HepG2 (cell line): ENCODE measurements around the gene ATP1A2. TPM values are rescaled to one million over a fixed set of nuclear protein-coding genes. Genes with fewer than 3 reads are reported as not detected.
A peak's percentile ranks its signal among the peaks of the same experiment; 100 is the strongest.

Source experiments
- ATAC-seq: fragments of 200-7000 bp; cut with Tn5 transposase; 3 replicates; pipeline ENCODE4 v1.9.1; 2020; ENCODE audit warnings: mild to moderate bottlenecking, moderate library complexity
- BruUV-seq: library from RNA; stranded (reverse); fragments of 400-500 nt; replicated peaks from 2 replicates; lab custom pipeline; 2021; lab: Mats Ljungman, UMichigan
- CTCF ChIA-PET: fragments of 300-600 bp; formaldehyde crosslinking; extraction: SDS; loops from one replicate; lab custom pipeline; 2021; ENCODE audit warnings: low total read pairs, inconsistent platforms, low intra/inter-chr PET ratio; lab: Yijun Ruan, JAX
- POLR2A ChIA-PET: fragments of 350-600 bp; sonication (Branson Sonifier 250); formaldehyde crosslinking; loops from one replicate; lab custom pipeline; 2020; ENCODE audit warnings: antibody characterized with exemption, inconsistent platforms; lab: Yijun Ruan, JAX
- DNase-seq: peaks from one replicate; pipeline ENCODE4 v3.0.0-alpha.2; 2015; ENCODE audit warnings: low spot score
- FAIRE-seq: peaks from 3 replicates; lab custom pipeline; 2011; peaks lifted over from hg19 to GRCh38; lab: Jason Lieb, UNC
- H2AFZ ChIP-seq: one replicate; pipeline ENCODE4 v1.6.1; 2011; ENCODE audit warnings: low read length, inconsistent platforms
- H3K27ac ChIP-seq: fragments of 300-600 bp; 3 replicates; pipeline ENCODE4 v1.8.0; 2011; ENCODE audit warnings: mixed run types, mild to moderate bottlenecking, mixed read lengths, low read length, inconsistent platforms; ENCODE audit not compliant: insufficient read depth; ENCODE audit errors: extremely low read length
- H3K27me3 ChIP-seq, 2 experiments: fragments of 200-600 bp in 1 of 2; 2 replicates in 1 of 2; 3 replicates in 1 of 2; pipeline versions ENCODE4 v1.6.0 to v1.8.0; 2011; ENCODE audit warnings: low read length in 2 of 2, mild to moderate bottlenecking in 2 of 2, moderate library complexity in 2 of 2, inconsistent platforms in 1 of 2; ENCODE audit not compliant: insufficient read depth in 2 of 2, control insufficient read depth in 1 of 2
- H3K36me3 ChIP-seq, 2 experiments: fragments of 200-600 bp in 1 of 2; replicated peaks in 1 of 2; 2 replicates in 1 of 2; 3 replicates in 1 of 2; pipeline versions ENCODE4 v1.5.1 to v1.8.0; 2011; ENCODE audit warnings: low read length in 2 of 2, inconsistent platforms in 1 of 2; ENCODE audit not compliant: insufficient read depth in 2 of 2, control insufficient read depth in 1 of 2
- H3K4me1 ChIP-seq: 2 replicates; pipeline ENCODE4 v1.5.1; 2012; ENCODE audit warnings: low read length, inconsistent platforms; ENCODE audit not compliant: insufficient read depth
- H3K4me2 ChIP-seq: 2 replicates; pipeline ENCODE4 v1.6.0; 2011; ENCODE audit warnings: low read depth, low read length, inconsistent platforms
- H3K4me3 ChIP-seq, 3 experiments: fragments of 200-600 bp in 1 of 3; sonication (generic), shearing (Covaris generic) in 1 of 3; replicated peaks in 1 of 3; 2 replicates each; pipeline ENCODE4 v1.5.1; 2011 to 2016; ENCODE audit warnings: low read length in 3 of 3, inconsistent platforms in 2 of 3, low read depth in 2 of 3, mild to moderate bottlenecking in 2 of 3, control low read depth in 1 of 3, mixed read lengths in 1 of 3; ENCODE audit not compliant: insufficient read depth in 1 of 3
- H3K79me2 ChIP-seq: one replicate; pipeline ENCODE4 v1.6.1; 2011; ENCODE audit warnings: low read length, inconsistent platforms; ENCODE audit not compliant: insufficient read depth
- H3K9ac ChIP-seq: 2 replicates; pipeline ENCODE4 v1.6.0; 2011; ENCODE audit warnings: mild to moderate bottlenecking, low read depth, low read length, inconsistent platforms; ENCODE audit not compliant: insufficient read depth
- H3K9me3 ChIP-seq: 2 replicates; pipeline ENCODE4 v1.5.1; 2012; ENCODE audit warnings: mild to moderate bottlenecking, low read length
- H4K20me1 ChIP-seq: 2 replicates; pipeline ENCODE4 v1.6.0; 2011; ENCODE audit warnings: inconsistent platforms, mild to moderate bottlenecking, low read length, moderate library complexity; ENCODE audit not compliant: insufficient read depth
- CCAR2 ChIP-seq: fragments of 200-400 bp; formaldehyde crosslinking; optimal IDR thresholded peaks from 2 replicates; pipeline ENCODE3; 2018; ENCODE audit warnings: low read depth, mild to moderate bottlenecking, low read length, moderate library complexity
- FOXA1 ChIP-seq, 2 experiments: fragments of 450-650 bp in 1 of 2; sonication (generic) in 1 of 2; formaldehyde crosslinking in 1 of 2; IDR thresholded peaks; 2 replicates each; pipeline versions ENCODE4 v1.4.0 to v1.6.1; 2016 to 2020; ENCODE audit warnings: missing genetic modification reagents in 1 of 2
- FOXK2 ChIP-seq: fragments of 450-650 bp; IDR thresholded peaks from 2 replicates; pipeline ENCODE4 v1.6.1; 2016
- GATAD1 ChIP-seq: IDR thresholded peaks from 2 replicates; pipeline ENCODE4 v1.6.1; 2016; ENCODE audit warnings: missing genetic modification reagents, missing compliant biosample characterization
- MLXIP ChIP-seq: sonication (generic); formaldehyde crosslinking; IDR thresholded peaks from 2 replicates; pipeline ENCODE4 v1.9.0; 2021; ENCODE audit warnings: missing genetic modification reagents, borderline replicate concordance
- POGZ ChIP-seq: sonication (generic); formaldehyde crosslinking; IDR thresholded peaks from 2 replicates; pipeline ENCODE4 v1.4.0; 2020; ENCODE audit warnings: mild to moderate bottlenecking, missing genetic modification reagents
- RAD21 ChIP-seq: fragments of 450-650 bp; formaldehyde crosslinking; IDR thresholded peaks from 2 replicates; pipeline ENCODE4 v1.5.0; 2020; ENCODE audit warnings: mild to moderate bottlenecking
- SNAPC5 ChIP-seq: sonication (generic); formaldehyde crosslinking; IDR thresholded peaks from 2 replicates; pipeline ENCODE4 v1.8.1; 2023; ENCODE audit warnings: mild to moderate bottlenecking, missing genetic modification reagents, borderline replicate concordance
- STAG1 ChIP-seq: sonication (generic); formaldehyde crosslinking; IDR thresholded peaks from 2 replicates; pipeline ENCODE4 v1.4.0; 2020; ENCODE audit warnings: missing genetic modification reagents
- TFDP2 ChIP-seq: sonication (generic); formaldehyde crosslinking; IDR thresholded peaks from 2 replicates; pipeline ENCODE4 v1.4.0; 2020; ENCODE audit warnings: missing genetic modification reagents
- TRIM22 ChIP-seq: fragments of 450-650 bp; IDR thresholded peaks from 2 replicates; pipeline ENCODE4 v1.6.1; 2017
- ZKSCAN1 ChIP-seq: fragments of 150-350 bp; IDR thresholded peaks from 2 replicates; pipeline ENCODE4 v1.6.1; 2014; ENCODE audit warnings: low read length
- ZNF207 ChIP-seq: fragments of 450-650 bp; IDR thresholded peaks from 2 replicates; pipeline ENCODE4 v1.6.1; 2016; ENCODE audit warnings: antibody characterized with exemption, borderline replicate concordance
- ZNF33B ChIP-seq: sonication (generic); formaldehyde crosslinking; IDR thresholded peaks from 2 replicates; pipeline ENCODE4 v1.5.1; 2020; ENCODE audit warnings: mild to moderate bottlenecking, missing genetic modification reagents
- ZNF747 ChIP-seq: sonication (generic); formaldehyde crosslinking; IDR thresholded peaks from 2 replicates; pipeline ENCODE4 v1.8.1; 2023; ENCODE audit warnings: missing genetic modification reagents, mild to moderate bottlenecking, borderline replicate concordance
- WGBS: methylation state at CpG from one replicate; pipeline ENCODE4 v1.1.6; 2017; ENCODE audit warnings: low lambda C conversion rate; 5-methylcytosine and 5-hydroxymethylcytosine counted together
- in situ Hi-C: cut with HindIII; loops from 2 replicates; pipeline ENCODE4 v1.10.0; 2017; ENCODE audit warnings: low pct_unique_long_range_greater_than_20kb; ENCODE audit not compliant: extremely low pct_ligation_motif_present
- intact Hi-C: fragments of 100-400 bp; cut with micrococcal nuclease; formaldehyde crosslinking; loops from one replicate; pipeline ENCODE4 v1.10.0; 2022; ENCODE audit not compliant: unreplicated experiment
- polyA plus RNA-seq, 8 experiments: library from polyadenylated mRNA; depleted of rRNA in 3 of 8; stranded (reverse) in 7 of 8; unstranded in 1 of 8; fragments of >200 nt; fragmentation: Illumina TruSeq in 4 of 8; extraction: Trizol in 4 of 8; gene quantifications; 2 replicates each; pipeline versions ENCODE4 v1.2.1 to v1.2.3, GENCODE V29; 2011 to 2016; ENCODE audit warnings: low read depth in 4 of 8, missing spikeins in 1 of 8, mixed read lengths in 1 of 8; ENCODE audit not compliant: insufficient read depth in 1 of 8
- total RNA-seq, 5 experiments: library from RNA; depleted of rRNA; stranded (reverse); fragments of >200 nt; fragmentation: Illumina TruSeq; extraction: Trizol; gene quantifications; 2 replicates each; pipeline ENCODE4 v1.2.3, GENCODE V29; 2016; ENCODE audit warnings: low read depth in 1 of 5

The ATP1A2 gene
- total and polyA plus RNA-seq, 2 of the 13 experiments (the other 11 are each of a cell fraction or from before 2014, with no cell fraction given), result 0.16 TPM; not detected in 1

- TF ChIP-seq TFDP2 (CRISPR knock-in tag) (no peak), CCAR2 (no peak), GATAD1 (CRISPR knock-in tag) (no peak)
- TF ChIP-seq, all 625 proteins: peak for 0
Observed at GRCh38 chr1:160082926-160083325, 32.6 kb upstream of the ATP1A2 start (continued).

- no peak overlapping the region for H2AFZ ChIP-seq
- ChIA-PET POLR2A (no interaction called here), CTCF (interaction anchor here (1.9 kb wide), 1 partner anchor 37 kb away, joined by 11 read pairs; no protein-coding TSS in a partner anchor)
- 95% methylated on average over 87 of the region's 96 CpGs for WGBS
- peak; percentile 20; the same call in 2 of the 3 replicates for ATAC-seq
- H3K4me2 ChIP-seq, result no peak overlapping the region
- H3K4me1 ChIP-seq, result peaks cover 21% of the 10 kb centered on the region
- H3K9me3 ChIP-seq, result no peaks in the 10 kb centered on the region
- in situ Hi-C loops (loop anchor here (5.0 kb wide), 2 partner anchors 37 to 147 kb away; no protein-coding TSS in a partner anchor), intact Hi-C loops (no loop called here)
- H3K27me3 ChIP-seq, result no peaks in the 10 kb centered on the region
- no peak overlapping the region for H3K4me3 ChIP-seq
- FAIRE-seq, result no peak
- no peak for DNase-seq
- no peaks in the 10 kb centered on the region for H4K20me1 ChIP-seq
- no peaks in the 10 kb centered on the region for H3K36me3 ChIP-seq
- BruUV-seq, result no TSS peak
- H3K27ac ChIP-seq, result no peak overlapping the region
- no peaks in the 10 kb centered on the region for H3K79me2 ChIP-seq
- no peak overlapping the region for H3K9ac ChIP-seq
- TF ChIP-seq RAD21 (peak; percentile 30; the same call in 1 of the 2 replicates), TRIM22 (no peak), ZNF747 (no peak), MLXIP (no peak), STAG1 (CRISPR knock-in tag) (peak; percentile 48), ZKSCAN1 (no peak), FOXK2 (no peak), FOXA1 (IDR thresholded peaks at IDR 0.05) (no peak), FOXA1 (CRISPR knock-in tag; IDR thresholded peaks at IDR 0.05) (peak; percentile 28; the same call in 1 of the 2 replicates), POGZ (CRISPR knock-in tag) (0 out of 2 replicates have a peak, but pooled peaks have one; percentile 42), ZNF207 (no peak), SNAPC5 (CRISPR knock-in tag) (no peak), ZNF33B (no peak)
Observed at GRCh38 chr1:160083968-160084770, 31.4 kb upstream of the ATP1A2 start.
